DOHH2 (cell line): ENCODE data around the gene TACC2.

ENCODE experiments used
- H3F3A ChIP-seq: fragments of 200-600 bp; sonication (generic), shearing (Covaris generic); 2 replicates; pipeline ENCODE4 v1.6.0; 2016; ENCODE audit warnings: antibody characterized with exemption, mild to moderate bottlenecking; ENCODE audit not compliant: control insufficient read depth, insufficient read depth
- H3K27ac ChIP-seq: fragments of 200-600 bp; sonication (generic); 2 replicates; pipeline ENCODE4 v1.5.1; 2014; ENCODE audit warnings: low read depth, mild to moderate bottlenecking, low read length, moderate library complexity
- H3K27me3 ChIP-seq: fragments of 200-600 bp; sonication (generic); 2 replicates; pipeline ENCODE4 v1.6.1; 2014; ENCODE audit warnings: mild to moderate bottlenecking, low read length, mixed read lengths; ENCODE audit not compliant: control insufficient read depth
- H3K36me3 ChIP-seq: fragments of 200-600 bp; sonication (generic); 2 replicates; pipeline ENCODE4 v1.6.1; 2014; ENCODE audit warnings: mild to moderate bottlenecking, low read length, moderate library complexity, mixed read lengths; ENCODE audit not compliant: control insufficient read depth
- H3K4me1 ChIP-seq: fragments of 200-600 bp; sonication (generic); 2 replicates; pipeline ENCODE4 v1.6.1; 2014; ENCODE audit warnings: mild to moderate bottlenecking, low read length, mixed read lengths; ENCODE audit not compliant: control insufficient read depth
- H3K4me2 ChIP-seq: fragments of 200-600 bp; sonication (generic); 2 replicates; pipeline ENCODE4 v1.6.0; 2014; ENCODE audit warnings: mild to moderate bottlenecking, low read length, moderate library complexity
- H3K4me3 ChIP-seq: fragments of 200-600 bp; sonication (generic); 2 replicates; pipeline ENCODE4 v1.5.1; 2014; ENCODE audit warnings: mild to moderate bottlenecking, low read length, mixed read lengths
- H3K79me2 ChIP-seq: fragments of 200-600 bp; sonication (generic); 2 replicates; pipeline ENCODE4 v1.6.1; 2014; ENCODE audit warnings: mild to moderate bottlenecking, low read length, mixed read lengths; ENCODE audit not compliant: control insufficient read depth
- H3K9me2 ChIP-seq: fragments of 200-600 bp; sonication (generic); replicated peaks from 2 replicates; pipeline ENCODE4 v1.6.1; 2014; ENCODE audit warnings: mild to moderate bottlenecking, low read length, mixed read lengths; ENCODE audit not compliant: control insufficient read depth
- H3K9me3 ChIP-seq: fragments of 200-600 bp; sonication (generic); 2 replicates; pipeline ENCODE4 v1.6.1; 2014; ENCODE audit warnings: antibody characterized with exemption, low read length, mixed read lengths; ENCODE audit not compliant: control insufficient read depth, insufficient read depth
- H4K20me1 ChIP-seq: fragments of 200-600 bp; sonication (generic); 2 replicates; pipeline ENCODE4 v1.6.0; 2014; ENCODE audit warnings: low read depth, mild to moderate bottlenecking, antibody characterized with exemption, low read length, moderate library complexity; ENCODE audit not compliant: control insufficient read depth, insufficient read depth
- EZH2phosphoT487 ChIP-seq: fragments of 200-600 bp; sonication (generic); IDR thresholded peaks from 2 replicates; pipeline ENCODE4 v1.6.1; 2017; ENCODE audit warnings: borderline replicate concordance, mild to moderate bottlenecking, antibody characterized with exemption, low read length, moderate library complexity, mixed read lengths
- TF ChIP-seq, protein P1 (sequence below): fragments of 200-600 bp; sonication (generic); IDR thresholded peaks from one replicate; pipeline ENCODE4 v1.5.1; 2014; ENCODE audit warnings: antibody characterized with exemption, mild to moderate bottlenecking, low read depth, low read length; ENCODE audit not compliant: poor library complexity, severe bottlenecking

Gene TACC2

GRCh38 chr10:122267849-122268737 lies 279.1 kb downstream of the TACC2 start:
- TF ChIP-seq, protein P1, sequence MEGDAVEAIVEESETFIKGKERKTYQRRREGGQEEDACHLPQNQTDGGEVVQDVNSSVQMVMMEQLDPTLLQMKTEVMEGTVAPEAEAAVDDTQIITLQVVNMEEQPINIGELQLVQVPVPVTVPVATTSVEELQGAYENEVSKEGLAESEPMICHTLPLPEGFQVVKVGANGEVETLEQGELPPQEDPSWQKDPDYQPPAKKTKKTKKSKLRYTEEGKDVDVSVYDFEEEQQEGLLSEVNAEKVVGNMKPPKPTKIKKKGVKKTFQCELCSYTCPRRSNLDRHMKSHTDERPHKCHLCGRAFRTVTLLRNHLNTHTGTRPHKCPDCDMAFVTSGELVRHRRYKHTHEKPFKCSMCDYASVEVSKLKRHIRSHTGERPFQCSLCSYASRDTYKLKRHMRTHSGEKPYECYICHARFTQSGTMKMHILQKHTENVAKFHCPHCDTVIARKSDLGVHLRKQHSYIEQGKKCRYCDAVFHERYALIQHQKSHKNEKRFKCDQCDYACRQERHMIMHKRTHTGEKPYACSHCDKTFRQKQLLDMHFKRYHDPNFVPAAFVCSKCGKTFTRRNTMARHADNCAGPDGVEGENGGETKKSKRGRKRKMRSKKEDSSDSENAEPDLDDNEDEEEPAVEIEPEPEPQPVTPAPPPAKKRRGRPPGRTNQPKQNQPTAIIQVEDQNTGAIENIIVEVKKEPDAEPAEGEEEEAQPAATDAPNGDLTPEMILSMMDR: peak; percentile 98
- TF ChIP-seq EZH2phosphoT487: no peak

DNA sequence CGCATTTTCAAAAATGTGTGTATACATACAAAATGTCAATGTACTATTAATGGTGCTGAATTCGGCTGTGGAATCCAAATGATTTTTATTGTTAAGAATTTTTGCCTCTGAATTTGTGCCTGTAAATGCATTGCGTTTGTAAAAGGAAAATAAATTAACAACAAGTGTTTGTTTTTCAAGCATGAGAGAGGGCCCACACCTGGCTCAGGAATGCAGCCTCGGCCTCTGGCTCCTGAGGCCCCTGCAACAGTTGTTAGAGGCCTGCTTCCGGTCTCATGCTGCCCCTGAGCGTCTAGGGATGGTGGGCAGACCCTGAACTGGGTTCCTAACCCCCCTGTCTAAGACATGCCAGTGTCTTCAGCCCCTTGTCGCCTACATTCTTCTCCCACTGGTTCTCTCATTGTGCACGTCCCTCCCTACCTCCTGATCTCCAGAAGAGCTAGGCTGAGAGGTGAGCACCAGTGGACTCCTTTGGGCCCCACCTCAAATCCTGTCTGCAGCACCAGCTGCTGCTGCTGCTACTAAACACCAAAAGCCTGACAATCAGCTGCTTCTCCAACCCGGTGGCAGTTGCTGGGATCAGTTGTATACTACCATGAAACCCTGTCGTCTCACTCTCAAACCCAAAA lies 280.2 kb downstream of the TACC2 start:
- Histone ChIP-seq H3K4me1 (no peaks in the 10 kb centered on the region), H3K79me2 (no peaks in the 10 kb centered on the region), H3K9me3 (no peaks in the 10 kb centered on the region), H3K36me3 (no peaks in the 10 kb centered on the region), H4K20me1 (no peaks in the 10 kb centered on the region), H3K9me2 (no peaks in the 10 kb centered on the region), H3K4me3 (no peak overlapping the region), H3K27me3 (0 out of 2 replicates have a peak, but pooled peaks cover under 1% of the 10 kb centered on the region), H3F3A (no peaks in the 10 kb centered on the region), H3K27ac (no peak overlapping the region), H3K4me2 (no peak overlapping the region)
- TF ChIP-seq, protein P1: no peak
- TF ChIP-seq EZH2phosphoT487: no peak

More at GRCh38 chr10:122267849-122268737, 279.1 kb downstream of the TACC2 start:
- Histone ChIP-seq H3K4me2 (no peak overlapping the region), H3K27ac (no peak overlapping the region), H4K20me1 (no peaks in the 10 kb centered on the region), H3K4me3 (no peak overlapping the region), H3K4me1 (no peaks in the 10 kb centered on the region), H3K36me3 (no peaks in the 10 kb centered on the region), H3K79me2 (no peaks in the 10 kb centered on the region), H3K27me3 (peaks cover 3% of the 10 kb centered on the region; the same call in 1 of the 2 replicates), H3K9me2 (no peaks in the 10 kb centered on the region), H3F3A (no peaks in the 10 kb centered on the region), H3K9me3 (no peaks in the 10 kb centered on the region)

GRCh38 chr10:122271076-122271475 lies 282.1 kb downstream of the TACC2 start, which contains the start of gene BTBD16:
TSS of gene BTBD16 (plus strand) at chr10:122271296. CDS start at chr10:122275082, 3,786 bp downstream.
- no peaks in the 10 kb centered on the region for H4K20me1 ChIP-seq
- no peaks in the 10 kb centered on the region for H3K4me1 ChIP-seq
- H3K9me2 ChIP-seq: no peaks in the 10 kb centered on the region
- no peak within 1 kb of the TSS for H3K4me2 ChIP-seq
- no peak within 1 kb of the TSS for H3K4me3 ChIP-seq
- H3K36me3 ChIP-seq: no peaks in the 10 kb centered on the region
- H3K27me3 ChIP-seq: no peaks in the 10 kb centered on the region
- no peak within 1 kb of the TSS for H3K27ac ChIP-seq
- no peaks in the 10 kb centered on the region for H3K9me3 ChIP-seq
- TF ChIP-seq, protein P1: no peak
- no peak for TF ChIP-seq EZH2phosphoT487
- H3F3A ChIP-seq: no peaks in the 10 kb centered on the region
- no peaks in the 10 kb centered on the region for H3K79me2 ChIP-seq
